Choroid plexus epithelial cell (primary cell): Measurements from ENCODE around the gene ANKZF1.

Experiments used
- DNase-seq: peaks from one replicate; pipeline ENCODE4 v3.0.0-alpha.2; 2010; ENCODE audit warnings: low read depth
- H3K4me3 ChIP-seq: 2 replicates; pipeline ENCODE4 v1.5.1; 2011; ENCODE audit warnings: low read depth, mild to moderate bottlenecking, control low read depth, low read length, moderate library complexity
- TF ChIP-seq, protein P1 (sequence below): conservative IDR thresholded peaks from 2 replicates; pipeline ENCODE4 v1.5.1; 2011; ENCODE audit warnings: low read depth, mild to moderate bottlenecking, control low read depth, inconsistent platforms, low read length, moderate library complexity

Gene ANKZF1

DNA sequence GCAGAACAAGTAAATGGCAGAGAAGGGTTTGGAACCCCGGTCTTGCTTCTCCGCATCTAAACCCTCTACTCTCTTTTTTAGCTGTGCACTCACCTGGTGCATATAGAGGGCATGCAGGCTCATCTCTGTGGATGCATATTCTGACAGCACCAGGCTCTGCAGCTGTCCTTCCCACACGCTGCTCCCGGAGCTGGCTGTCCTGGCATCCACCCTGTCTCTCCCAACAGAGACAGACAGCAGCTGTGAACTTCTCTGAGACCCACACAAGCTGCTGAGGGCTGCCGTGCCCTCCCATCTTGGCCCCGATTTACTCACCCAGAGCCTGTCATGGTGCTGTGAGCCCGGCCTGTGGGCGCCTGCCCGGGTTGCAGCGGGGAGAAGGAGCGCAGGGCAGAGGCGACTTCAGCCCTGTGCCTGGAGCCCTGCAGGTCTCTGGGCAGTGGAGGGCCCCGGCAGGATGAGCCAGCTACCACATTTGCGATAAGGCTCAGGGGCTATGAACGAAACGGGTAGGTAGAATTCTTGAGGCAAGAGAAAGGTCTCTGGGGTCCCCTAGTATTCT lies 7.6 kb upstream of the ANKZF1 start:
- no peak for DNase-seq
- H3K4me3 ChIP-seq = no peak overlapping the region
- TF ChIP-seq, protein P1, sequence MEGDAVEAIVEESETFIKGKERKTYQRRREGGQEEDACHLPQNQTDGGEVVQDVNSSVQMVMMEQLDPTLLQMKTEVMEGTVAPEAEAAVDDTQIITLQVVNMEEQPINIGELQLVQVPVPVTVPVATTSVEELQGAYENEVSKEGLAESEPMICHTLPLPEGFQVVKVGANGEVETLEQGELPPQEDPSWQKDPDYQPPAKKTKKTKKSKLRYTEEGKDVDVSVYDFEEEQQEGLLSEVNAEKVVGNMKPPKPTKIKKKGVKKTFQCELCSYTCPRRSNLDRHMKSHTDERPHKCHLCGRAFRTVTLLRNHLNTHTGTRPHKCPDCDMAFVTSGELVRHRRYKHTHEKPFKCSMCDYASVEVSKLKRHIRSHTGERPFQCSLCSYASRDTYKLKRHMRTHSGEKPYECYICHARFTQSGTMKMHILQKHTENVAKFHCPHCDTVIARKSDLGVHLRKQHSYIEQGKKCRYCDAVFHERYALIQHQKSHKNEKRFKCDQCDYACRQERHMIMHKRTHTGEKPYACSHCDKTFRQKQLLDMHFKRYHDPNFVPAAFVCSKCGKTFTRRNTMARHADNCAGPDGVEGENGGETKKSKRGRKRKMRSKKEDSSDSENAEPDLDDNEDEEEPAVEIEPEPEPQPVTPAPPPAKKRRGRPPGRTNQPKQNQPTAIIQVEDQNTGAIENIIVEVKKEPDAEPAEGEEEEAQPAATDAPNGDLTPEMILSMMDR = no peak

DNA sequence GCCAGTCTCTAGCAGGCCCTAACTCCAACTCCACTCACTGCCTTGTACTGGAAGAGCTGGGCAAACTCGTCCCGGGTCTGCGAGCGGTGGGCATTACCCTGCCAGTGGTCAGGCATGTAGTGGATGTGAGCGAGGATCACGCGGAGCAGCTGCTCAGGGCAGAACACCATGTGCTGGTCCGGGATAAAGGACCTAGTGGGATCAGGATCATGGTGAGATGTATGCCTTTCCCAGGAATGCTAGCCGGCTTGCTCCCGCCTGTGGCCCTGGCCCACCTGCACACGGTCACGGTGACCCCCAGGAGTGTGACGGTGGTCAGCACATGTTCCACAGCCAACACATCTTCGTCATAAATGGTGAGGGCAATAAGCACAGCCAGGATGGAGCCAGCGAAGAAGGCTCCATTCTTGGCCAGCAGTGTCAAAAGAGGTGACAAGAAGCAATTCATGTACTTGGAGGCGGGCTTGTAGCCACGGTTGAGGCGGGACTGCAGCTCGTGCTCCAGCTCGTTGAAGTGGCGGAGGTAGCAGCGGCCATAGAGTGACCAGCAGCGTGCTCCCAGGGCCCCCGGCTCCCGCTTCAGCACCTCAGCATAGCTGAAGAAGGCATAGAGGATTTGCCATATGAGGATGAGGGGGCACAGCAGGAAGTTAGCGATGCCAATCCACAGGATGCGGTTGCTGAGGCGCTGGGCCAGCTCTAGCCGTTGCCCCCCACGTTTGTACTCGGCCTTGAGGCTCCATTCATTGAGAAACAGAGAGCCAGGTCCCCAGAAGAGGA lies 5.6 kb upstream of the ANKZF1 start:
- TF ChIP-seq, protein P1 = no peak
- DNase-seq = no peak
- no peak overlapping the region for H3K4me3 ChIP-seq

DNA sequence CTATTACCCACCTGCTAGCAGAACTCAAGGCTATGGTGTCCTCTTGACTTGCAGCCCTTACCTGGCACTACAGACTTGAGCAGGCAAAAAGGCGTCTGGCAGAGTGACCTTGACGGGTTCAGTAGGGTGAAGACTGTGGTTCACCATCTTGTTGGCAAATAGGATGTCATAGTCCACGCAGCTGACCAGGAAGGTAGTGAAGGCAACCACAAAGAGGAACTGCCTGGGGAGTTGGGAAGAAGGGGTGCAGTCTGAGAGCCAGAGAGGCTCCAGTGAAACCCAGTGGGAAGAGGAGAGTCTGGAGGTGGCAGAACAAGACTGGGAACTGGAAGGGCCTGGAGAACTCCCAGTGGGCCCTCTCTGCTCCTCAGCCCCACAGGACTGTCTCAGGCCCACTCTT lies 4.3 kb upstream of the ANKZF1 start:
- TF ChIP-seq, protein P1 = no peak
- no peak overlapping the region for H3K4me3 ChIP-seq
- DNase-seq = no peak

DNA sequence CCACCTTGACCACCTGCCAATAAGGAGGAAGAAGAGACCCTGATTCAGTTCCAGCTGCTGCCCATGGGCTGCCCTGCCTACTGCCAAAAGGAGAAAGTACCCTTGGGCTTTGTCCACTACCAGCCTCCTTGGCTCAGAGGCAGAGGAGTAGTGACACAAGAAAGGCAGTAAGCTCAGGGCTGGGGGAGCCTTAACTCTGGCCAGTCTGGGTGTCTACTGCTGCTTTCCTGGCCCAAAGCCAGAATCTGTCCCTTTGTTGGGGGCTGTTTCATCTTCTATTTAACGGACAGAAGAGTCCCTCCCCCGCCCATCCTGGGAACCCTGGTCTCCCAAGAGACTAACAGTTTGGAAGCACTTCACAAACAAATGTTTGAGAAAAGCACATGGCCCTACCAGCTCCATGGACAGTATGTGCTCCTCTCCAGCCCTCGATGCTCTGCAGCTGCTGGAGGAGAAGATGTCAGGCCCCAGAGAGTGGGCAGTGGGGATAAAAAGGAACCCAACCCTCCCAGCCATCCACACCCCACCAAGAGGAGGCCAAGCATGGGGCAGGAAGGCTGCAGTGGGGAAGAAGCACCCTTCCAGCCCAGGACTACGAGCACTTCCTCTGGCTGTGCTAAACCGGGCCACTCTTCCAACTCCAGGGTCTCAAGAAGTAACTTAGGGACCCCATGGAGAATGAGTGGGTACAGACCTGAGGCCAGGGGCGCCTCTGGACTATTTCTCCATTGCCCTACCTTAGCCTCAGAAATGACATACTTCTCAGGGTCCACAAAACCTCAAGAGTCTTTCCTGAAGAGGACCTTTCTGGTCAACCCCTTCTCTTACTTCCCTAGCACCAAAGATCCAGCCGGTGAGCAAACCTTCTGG lies 1.3 kb upstream of the ANKZF1 start:
- no peak for DNase-seq
- TF ChIP-seq, protein P1 = no peak

DNA sequence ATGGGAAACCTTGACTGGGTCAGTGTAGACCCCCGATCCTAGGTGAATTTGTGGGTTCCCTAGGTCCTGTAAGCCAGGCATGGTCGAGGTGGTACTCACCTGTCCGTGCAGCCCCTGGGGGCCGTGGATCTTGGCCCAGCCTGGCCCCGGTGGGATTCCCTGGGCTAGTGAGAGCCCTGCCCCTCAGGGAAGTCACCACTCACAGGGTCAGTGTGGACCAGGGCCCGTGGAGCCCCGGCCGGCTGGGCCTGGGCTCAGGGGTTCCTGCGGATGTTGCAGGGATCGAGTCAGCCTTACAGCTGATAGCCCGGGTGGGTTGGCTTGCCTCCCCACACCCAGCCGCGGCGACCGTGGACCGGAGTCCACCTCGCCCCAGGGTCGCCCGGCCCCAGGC lies 698 bp upstream of the ANKZF1 start:
- DNase-seq = no peak
- H3K4me3 ChIP-seq = peak overlapping the region; percentile 86
- TF ChIP-seq, protein P1 = no peak

More for the DNA sequence above, 1.3 kb upstream of the ANKZF1 start:
- peak overlapping the region; percentile 86 for H3K4me3 ChIP-seq

DNA sequence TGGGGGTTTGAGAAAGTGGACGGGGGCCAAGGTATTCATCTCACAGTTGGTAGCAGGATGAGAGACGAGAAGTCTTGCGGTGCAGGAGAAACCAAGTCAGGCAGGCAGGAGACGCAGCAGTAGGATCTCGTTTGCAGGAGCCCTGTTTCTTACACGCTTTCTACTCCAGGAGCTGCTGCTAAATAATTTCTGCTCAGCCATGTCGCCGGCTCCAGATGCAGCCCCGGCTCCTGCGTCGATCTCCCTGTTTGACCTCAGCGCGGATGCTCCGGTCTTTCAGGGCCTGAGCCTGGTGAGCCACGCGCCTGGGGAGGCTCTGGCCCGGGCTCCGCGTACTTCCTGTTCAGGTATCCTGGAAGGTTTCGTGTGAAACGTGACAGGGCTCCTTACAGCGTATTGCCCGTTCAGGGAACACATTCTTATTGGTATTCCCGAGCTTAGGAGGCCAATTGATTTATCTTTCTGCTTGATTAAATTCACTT lies 494 bp downstream of the ANKZF1 start:
- H3K4me3 ChIP-seq = peak overlapping the region; percentile 86
- peak; percentile 53 for DNase-seq
- TF ChIP-seq, protein P1 = no peak
